DND-41 (cell line): Measurements from ENCODE around the gene RNF213.

Experiments used
- ATAC-seq: fragments of 200-7000 bp; cut with Tn5 transposase; 3 replicates; pipeline ENCODE4 v1.9.1; 2021; ENCODE audit warnings: low read depth; ENCODE audit not compliant: insufficient read depth
- DNase-seq: peaks from one replicate; pipeline ENCODE4 v3.0.0-alpha.2; 2020
- H2AFZ ChIP-seq: 2 replicates; pipeline ENCODE4 v1.6.0; 2012; ENCODE audit warnings: low read depth, low read length
- H3K27ac ChIP-seq: 2 replicates; pipeline ENCODE4 v1.5.1; 2012; ENCODE audit warnings: low read length, inconsistent platforms
- H3K27me3 ChIP-seq: fragments of 200-600 bp; sonication (generic); 2 replicates; pipeline ENCODE4 v1.6.0; 2012; ENCODE audit warnings: low read length, mild to moderate bottlenecking, inconsistent platforms; ENCODE audit not compliant: insufficient read depth, poor library complexity
- H3K36me3 ChIP-seq: 2 replicates; pipeline ENCODE4 v1.5.1; 2012; ENCODE audit warnings: low read length, inconsistent platforms; ENCODE audit not compliant: insufficient read depth
- H3K4me1 ChIP-seq: 2 replicates; pipeline ENCODE4 v1.5.1; 2012; ENCODE audit warnings: mild to moderate bottlenecking, low read length; ENCODE audit not compliant: insufficient read depth
- H3K4me2 ChIP-seq: 2 replicates; pipeline ENCODE4 v1.6.0; 2012; ENCODE audit warnings: mild to moderate bottlenecking, moderate library complexity, low read length, inconsistent platforms; ENCODE audit not compliant: insufficient read depth
- H3K4me3 ChIP-seq, 2 experiments: fragments of 200-600 bp in 1 of 2; shearing (Covaris generic) in 1 of 2; 2 replicates each; pipeline ENCODE4 v1.5.1; 2012 to 2016; ENCODE audit warnings: inconsistent platforms in 2 of 2, low read length in 2 of 2, mild to moderate bottlenecking in 2 of 2, low read depth in 1 of 2, moderate library complexity in 1 of 2
- H3K79me2 ChIP-seq: 2 replicates; pipeline ENCODE4 v1.6.0; 2012; ENCODE audit warnings: low read length, inconsistent platforms; ENCODE audit not compliant: insufficient read depth
- H3K9ac ChIP-seq: 2 replicates; pipeline ENCODE4 v1.6.0; 2012; ENCODE audit warnings: low read depth, mild to moderate bottlenecking, inconsistent platforms, low read length, moderate library complexity
- H3K9me3 ChIP-seq: 2 replicates; pipeline ENCODE4 v1.5.1; 2012; ENCODE audit warnings: low read length, moderate library complexity, mild to moderate bottlenecking, inconsistent platforms; ENCODE audit not compliant: insufficient read depth, severe bottlenecking
- H4K20me1 ChIP-seq: 2 replicates; pipeline ENCODE4 v1.6.0; 2012; ENCODE audit warnings: low read length; ENCODE audit not compliant: insufficient read depth
- CTCF ChIP-seq: IDR thresholded peaks from 2 replicates; pipeline ENCODE4 v1.5.1; 2012; ENCODE audit warnings: borderline replicate concordance, low read length, moderate library complexity, mild to moderate bottlenecking; ENCODE audit not compliant: poor library complexity, severe bottlenecking; ENCODE audit errors: extremely low read depth
- EZH2 ChIP-seq: IDR thresholded peaks from 3 replicates; pipeline ENCODE4 v1.6.1; 2012; ENCODE audit warnings: borderline replicate concordance, low read depth, mild to moderate bottlenecking, moderate library complexity, low read length, inconsistent platforms; ENCODE audit not compliant: severe bottlenecking

Gene RNF213

GRCh38 chr17:80424878-80425765, 164.5 kb downstream of the RNF213 start:
- TF ChIP-seq CTCF (no peak), EZH2 (no peak)
- DNase-seq: no peak
- H3K36me3 ChIP-seq: no peaks in the 10 kb centered on the region
- ATAC-seq: no peak
- peaks cover 9% of the 10 kb centered on the region; the same call in 1 of the 2 replicates for H4K20me1 ChIP-seq
- no peak overlapping the region for H2AFZ ChIP-seq
- H3K79me2 ChIP-seq: no peaks in the 10 kb centered on the region
- no peak overlapping the region for H3K4me2 ChIP-seq
- H3K4me3 ChIP-seq: no peak overlapping the region
- H3K9me3 ChIP-seq: no peaks in the 10 kb centered on the region
- no peak overlapping the region for H3K9ac ChIP-seq
- H3K27me3 ChIP-seq: no peaks in the 10 kb centered on the region
- peaks cover 7% of the 10 kb centered on the region for H3K4me1 ChIP-seq
- H3K27ac ChIP-seq: no peak overlapping the region

GRCh38 chr17:80425835-80426426, 165.3 kb downstream of the RNF213 start:
- Histone ChIP-seq H4K20me1 (peaks cover 4% of the 10 kb centered on the region; the same call in 1 of the 2 replicates), H2AFZ (no peak overlapping the region), H3K27me3 (no peaks in the 10 kb centered on the region), H3K4me2 (no peak overlapping the region), H3K4me3 (no peak overlapping the region), H3K36me3 (no peaks in the 10 kb centered on the region), H3K9me3 (no peaks in the 10 kb centered on the region), H3K9ac (no peak overlapping the region), H3K27ac (no peak overlapping the region), H3K79me2 (no peaks in the 10 kb centered on the region), H3K4me1 (peaks cover 7% of the 10 kb centered on the region)
- TF ChIP-seq EZH2 (no peak), CTCF (no peak)
- no peak for ATAC-seq
- no peak for DNase-seq

- Histone ChIP-seq H3K9ac (peak overlapping the region; percentile 25; the same call in 1 of the 2 replicates), H3K4me1 (peaks cover 7% of the 10 kb centered on the region), H4K20me1 (no peaks in the 10 kb centered on the region), H3K27me3 (no peaks in the 10 kb centered on the region), H3K27ac (0 out of 2 replicates have a peak overlapping the region, but pooled peaks have one; percentile 26), H3K79me2 (no peaks in the 10 kb centered on the region), H3K4me3 (no peak overlapping the region), H3K4me2 (0 out of 2 replicates have a peak overlapping the region, but pooled peaks have one; percentile 18), H3K9me3 (no peaks in the 10 kb centered on the region), H3K36me3 (no peaks in the 10 kb centered on the region), H2AFZ (peak overlapping the region; percentile 52; the same call in 1 of the 2 replicates)
- DNase-seq (peak; percentile 82), ATAC-seq (peak; percentile 98)
- TF ChIP-seq CTCF (peak; percentile 99), EZH2 (no peak)
Measured at GRCh38 chr17:80426671-80427326, 166.1 kb downstream of the RNF213 start.
